ENCODE results near the gene SAT1.
"Not testable (repeated sequence)": the region's sequence is repeated elsewhere in the genome, so short reads cannot be mapped to it uniquely, and the experiment has no call there.

Gene SAT1

DNA sequence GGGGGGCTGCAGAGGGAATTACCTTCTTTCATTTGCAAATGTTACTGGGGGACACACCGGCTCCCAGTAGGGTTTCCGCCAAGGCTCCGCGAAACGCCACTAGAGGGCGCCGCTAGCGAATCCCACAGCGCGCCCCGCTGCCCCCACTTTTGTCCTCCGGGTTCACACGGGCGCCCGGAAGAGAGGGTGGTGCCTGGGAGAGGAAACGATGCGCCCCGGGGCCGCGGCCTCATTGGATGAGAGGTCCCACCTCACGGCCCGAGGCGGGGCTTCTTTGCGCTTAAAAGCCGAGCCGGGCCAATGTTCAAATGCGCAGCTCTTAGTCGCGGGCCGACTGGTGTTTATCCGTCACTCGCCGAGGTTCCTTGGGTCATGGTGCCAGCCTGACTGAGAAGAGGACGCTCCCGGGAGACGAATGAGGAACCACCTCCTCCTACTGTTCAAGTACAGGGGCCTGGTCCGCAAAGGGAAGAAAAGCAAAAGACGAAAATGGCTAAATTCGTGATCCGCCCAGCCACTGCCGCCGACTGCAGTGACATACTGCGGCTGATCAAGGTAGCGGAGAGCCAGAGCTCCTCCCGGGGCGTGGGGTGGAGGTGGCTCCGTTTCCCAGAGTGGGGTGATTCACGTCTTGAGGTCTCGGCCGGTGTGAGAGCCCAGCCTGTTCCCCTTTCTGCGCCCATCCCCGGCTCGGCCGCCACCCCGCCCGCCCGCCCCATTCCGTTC lies at the start of gene SAT1:
Gene SAT1, plus strand, starts transcription at position 311 of the 726 bp plus-strand sequence. Its CDS starts 179 bp downstream, at position 490.
- peak; percentile 96 for DNase-seq

DNA sequence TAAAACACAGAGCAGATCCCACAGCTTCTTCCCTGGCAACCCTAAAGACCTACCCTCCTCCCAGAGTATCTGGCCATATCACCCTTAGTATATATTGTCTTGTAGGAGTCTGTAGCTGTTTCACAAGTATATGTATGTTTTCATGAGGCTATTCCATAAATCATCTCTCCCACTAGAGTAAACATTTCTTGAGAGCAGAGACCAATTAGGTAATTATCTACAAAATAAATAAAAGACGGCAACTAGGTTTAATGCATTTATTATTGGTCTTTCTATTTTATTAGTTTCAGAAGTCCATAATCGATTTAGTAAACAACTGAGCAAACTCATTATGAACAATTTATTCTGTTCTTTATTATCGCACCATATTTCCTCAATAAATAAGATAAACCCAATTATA lies 46.9 kb upstream of the SAT1 start:
- DNase-seq = no peak

DNA sequence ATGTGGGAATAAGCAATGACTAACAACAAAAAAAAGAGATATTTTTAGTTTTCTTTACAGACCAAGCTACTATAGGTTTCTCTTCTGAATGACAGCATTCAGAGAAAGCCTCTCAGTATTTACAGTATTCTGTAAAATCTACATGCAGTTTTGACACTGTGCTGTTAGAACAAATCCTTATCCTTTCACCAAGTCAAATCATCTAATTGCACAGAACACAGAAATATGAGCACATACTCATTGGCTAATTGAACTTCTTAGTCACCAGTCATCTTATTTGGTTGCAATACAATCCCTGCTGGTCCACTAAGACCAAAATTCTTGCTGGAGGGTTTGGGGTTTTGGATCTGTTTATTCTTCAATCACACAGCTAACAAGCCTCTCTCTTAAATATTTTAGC lies 45.6 kb upstream of the SAT1 start:
- no peak for DNase-seq

DNA sequence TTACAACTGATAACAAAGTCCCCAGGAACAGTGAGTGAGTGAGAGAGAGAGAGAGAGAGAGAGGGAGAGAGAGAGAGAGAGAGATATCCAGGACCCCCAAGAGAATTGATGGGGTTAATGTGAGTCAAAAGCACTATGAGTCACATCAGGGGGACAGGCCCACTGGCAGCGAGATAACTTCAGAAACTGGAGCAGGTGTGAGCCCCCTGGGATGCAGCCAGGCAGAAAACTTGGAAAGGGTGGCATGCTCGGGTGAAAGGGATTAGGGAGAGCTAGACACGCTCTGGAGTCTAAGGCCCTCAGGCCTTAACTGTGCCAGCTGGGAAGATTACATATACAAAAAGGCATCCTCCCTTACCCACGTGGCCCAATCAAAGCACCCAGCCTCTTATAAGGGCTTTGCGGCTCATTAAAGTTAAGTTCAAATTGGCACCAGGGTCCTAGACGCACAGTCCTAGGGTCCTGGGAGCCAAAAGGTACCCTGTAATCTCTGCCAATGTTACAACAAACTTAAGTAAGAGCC lies 40.7 kb upstream of the SAT1 start:
- DNase-seq = peak; percentile 11

DNA sequence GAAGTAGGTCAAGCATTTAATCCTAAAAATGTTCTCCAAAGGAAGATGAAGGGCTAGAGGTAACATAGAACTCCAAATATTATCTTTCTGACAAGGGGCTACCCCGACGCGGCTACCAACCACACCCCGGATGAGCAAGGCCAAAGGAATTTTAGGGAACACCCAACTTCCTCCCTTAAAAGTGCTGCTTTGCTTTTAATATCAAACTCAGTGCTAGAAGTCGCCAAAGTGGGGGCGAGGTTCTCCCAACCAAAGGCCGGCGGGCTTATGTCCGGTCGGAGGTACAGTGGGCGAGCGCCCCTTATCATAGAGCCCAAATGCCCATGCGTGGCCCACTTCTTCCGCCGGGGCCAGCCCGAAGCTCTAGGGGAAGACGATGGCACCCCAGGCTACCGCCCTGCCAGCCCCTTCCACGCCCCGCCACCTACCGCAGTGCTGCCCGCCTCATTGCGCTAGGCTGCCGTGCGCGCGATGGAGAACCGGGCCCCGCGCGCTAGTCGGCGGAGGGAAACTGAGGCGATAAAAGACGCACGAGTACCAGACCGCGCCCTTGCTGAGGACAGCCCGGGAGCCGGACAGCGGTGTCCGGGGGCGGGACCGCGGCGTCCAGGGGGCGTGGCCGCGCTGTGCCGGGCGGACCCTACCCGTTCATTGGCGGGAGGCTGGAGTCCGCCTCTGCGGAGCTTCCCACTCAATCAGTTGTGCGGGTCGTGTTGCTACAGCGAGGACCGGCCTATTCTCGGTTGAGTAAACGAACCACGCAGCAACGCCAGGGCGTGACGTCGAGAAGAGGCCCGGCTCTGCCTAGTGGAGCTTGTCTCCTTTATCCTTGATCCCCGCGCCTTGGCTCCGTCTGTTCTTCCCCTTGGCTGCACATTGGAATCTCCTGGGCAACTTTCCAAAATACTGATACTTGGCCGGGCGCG lies 40.0 kb upstream of the SAT1 start, which contains the start of gene ACOT9:
Gene ACOT9, minus strand, starts transcription at position 580 of the 926 bp plus-strand sequence. Its CDS starts 132 bp downstream, at position 448.
- peak; percentile 79 for DNase-seq

DNA sequence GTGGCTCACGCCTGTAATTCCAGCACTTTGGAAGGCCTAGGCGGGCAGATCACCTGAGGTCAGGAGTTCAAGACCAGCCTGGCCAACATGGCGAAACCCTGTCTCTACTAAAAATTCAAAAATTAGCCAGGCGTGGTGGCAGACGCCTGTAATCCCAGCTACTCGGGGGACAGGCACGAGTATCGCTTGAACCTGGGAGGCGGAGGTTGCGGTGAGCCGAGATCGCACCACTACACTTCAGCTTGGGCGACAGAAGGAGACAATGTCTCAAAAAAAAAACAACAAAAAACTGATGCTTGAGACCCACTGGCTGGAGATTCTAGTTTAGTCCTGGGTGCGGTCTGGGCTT lies 39.4 kb upstream of the SAT1 start:
- DNase-seq = not testable (repeated sequence)

DNA sequence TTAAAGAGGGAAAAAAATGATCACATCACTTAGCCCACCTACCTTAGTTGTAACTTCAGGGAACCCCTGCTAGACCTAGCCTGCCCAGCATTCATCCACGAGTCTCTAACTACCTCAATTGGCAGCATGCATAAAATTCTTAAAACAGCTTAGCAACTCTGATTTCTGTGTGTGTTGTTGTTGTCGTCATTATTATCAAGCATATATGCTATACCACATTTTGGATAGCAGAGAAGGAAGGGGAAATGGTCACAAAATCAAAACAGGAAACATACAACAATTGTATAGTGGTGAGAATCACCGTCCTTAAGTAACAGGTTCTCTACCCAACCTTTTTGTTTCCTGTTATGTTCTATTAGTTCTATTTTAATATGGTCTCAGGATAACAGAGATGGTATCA lies 37.2 kb upstream of the SAT1 start:
- DNase-seq = no peak

DNA sequence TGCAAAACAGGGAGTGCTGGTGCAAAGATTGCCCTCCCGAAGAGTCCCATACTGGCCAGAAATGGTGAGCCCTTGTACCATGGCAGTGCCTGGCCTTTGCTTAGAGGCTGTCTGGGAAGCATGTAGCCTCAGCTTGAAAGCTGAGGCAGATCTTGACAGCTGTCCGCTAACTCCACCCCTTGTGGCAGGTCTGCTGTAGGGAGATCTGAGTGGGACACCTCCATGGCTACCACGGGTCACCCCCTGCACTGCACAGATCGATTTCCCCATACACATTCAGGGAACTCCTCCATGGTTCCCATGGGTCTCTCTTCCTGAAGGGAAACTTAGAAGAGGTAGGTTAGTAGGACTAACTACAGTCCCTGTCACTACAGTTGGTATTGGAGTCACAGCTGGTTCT lies 33.8 kb upstream of the SAT1 start:
- no peak for DNase-seq

DNA sequence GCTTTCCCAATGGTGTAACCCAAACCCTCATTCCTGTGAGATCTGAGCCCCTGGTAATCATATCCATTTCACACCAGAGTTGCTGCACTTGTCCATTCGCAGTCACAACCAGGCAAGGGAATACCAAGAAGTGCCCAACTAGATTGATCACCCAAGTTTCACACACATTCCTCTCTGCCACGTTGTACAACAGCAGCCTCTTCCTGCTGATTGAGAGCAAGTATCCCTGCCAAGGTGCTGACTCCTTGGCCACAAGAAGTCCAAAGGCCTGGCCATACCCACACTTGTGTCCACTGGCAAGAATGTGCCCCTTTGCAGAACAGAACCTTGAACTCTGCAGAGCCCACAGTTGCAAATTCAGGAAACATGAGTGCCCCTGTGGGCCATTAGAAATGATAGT lies 33.4 kb upstream of the SAT1 start:
- no peak for DNase-seq

DNA sequence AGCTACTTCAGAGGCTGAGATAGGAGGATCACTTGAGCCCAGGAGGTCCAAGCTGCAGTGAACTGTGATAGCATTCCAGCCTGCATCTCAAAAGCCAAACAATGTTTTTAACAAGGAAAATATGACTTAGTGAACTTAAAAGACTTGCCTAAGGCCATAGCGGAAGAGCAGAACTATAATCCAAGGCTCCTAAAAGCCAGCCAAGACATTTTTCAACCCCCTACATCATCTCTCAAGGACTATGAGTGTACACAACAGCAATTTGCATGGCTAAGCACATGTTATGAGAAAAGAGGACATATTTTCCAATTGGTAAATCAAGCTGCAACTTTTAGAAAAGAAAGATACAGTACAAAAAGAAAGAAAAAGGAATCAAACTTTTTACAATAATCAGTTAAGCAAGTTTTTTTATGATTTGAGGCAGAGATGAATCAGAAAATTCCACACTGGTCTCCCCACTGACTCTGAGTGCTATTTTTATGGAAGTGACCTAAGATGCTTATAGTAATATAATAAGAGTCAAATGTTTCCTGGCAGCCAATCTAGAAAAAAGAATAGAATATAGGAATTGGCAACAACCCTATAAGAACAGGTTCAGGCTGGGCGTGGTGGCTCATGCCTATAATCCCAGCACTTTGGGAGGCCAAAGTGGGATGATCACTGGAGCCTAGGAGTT lies 30.1 kb upstream of the SAT1 start:
- no peak for DNase-seq

DNA sequence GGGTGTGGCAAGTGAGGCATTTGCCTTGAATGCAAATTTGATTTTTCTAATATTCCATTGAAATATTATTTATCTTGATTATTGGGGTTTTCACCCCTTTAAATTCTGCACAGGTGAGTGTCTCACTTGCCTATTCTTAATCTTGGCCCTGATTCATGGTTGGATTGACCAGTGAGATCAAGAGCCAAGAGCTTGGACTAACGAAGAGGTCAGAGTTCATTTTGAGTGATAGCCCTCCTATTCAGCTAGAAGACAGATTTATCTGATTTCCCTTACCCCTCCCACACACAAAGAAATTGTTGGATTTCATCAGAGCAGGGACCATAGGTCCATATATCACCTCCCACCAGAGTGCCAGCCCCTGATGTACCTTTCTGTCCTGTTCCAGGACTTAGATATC lies 28.3 kb upstream of the SAT1 start:
- no peak for DNase-seq

DNA sequence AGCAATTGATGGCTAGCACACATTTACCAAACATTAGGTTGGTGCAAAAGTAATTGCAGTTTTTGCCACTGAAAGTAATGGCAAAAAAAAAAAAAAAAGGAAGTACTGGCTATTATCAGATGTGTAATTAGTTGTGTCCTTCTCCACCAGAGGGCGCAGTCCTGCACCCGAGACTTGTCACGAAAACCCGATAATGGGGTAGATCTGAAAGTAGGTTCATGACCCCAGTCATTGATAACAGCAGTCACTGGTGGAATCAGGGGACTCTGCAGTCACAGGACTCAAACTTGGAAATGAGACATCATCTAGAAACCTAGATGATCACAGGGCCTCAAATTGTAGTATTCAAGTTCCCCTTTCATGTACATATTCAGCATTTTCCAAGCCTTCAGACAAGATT lies 26.8 kb upstream of the SAT1 start:
- DNase-seq = peak; percentile 67

DNA sequence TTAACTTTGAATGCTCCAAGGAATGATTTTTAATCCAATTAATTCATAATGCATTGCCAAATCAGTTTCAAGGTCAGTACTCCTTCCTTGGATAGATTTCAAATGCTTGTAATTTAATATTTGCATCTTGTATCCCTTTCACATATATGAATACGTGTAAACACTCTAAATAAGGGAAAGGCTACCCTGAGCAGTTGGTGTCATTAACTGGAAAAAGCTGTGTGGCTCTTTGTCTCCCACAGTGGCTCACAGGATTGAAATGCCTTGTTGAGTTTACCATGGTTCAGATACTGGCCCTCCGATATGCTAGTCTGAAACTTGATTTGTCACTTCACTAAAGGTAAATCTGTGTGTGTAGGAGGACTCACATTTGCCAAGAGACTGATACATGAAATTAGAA lies 23.2 kb upstream of the SAT1 start:
- DNase-seq = no peak

DNA sequence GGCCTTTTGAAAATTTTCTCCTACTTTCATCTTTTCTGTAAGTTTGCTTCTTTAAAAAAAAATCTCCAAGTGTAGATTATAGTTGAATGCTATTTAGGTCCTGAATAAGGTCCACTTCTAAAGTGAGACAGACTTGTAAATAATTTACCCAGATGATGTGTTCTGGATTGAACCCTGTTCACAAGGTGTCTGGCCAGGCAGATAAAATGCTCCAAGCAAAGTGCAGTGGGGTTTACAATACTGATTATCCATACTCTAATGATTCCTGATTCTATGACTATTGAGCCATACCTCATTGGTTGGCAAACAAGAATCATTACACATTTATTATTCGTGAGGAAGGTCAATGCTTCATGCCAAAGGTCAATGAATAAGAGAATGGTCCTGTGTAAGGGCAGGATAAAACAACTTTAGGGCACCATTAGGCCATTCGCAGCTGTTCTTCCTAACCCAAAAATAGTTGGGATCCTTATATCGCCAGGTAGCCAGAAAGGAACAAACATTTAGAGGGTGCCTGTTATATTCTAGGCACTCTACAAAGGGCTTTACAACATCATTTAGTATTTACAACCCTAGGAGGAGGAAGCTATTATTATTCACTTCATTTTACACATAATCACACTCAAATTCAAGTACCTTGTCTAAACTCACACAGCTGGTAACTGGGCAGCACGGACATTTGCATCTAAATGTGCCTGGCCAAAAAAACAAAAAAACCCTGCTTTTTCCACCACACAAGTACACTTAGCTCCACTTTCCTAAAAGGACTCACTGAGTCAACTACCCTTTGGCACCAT lies 18.6 kb upstream of the SAT1 start:
- DNase-seq = no peak

DNA sequence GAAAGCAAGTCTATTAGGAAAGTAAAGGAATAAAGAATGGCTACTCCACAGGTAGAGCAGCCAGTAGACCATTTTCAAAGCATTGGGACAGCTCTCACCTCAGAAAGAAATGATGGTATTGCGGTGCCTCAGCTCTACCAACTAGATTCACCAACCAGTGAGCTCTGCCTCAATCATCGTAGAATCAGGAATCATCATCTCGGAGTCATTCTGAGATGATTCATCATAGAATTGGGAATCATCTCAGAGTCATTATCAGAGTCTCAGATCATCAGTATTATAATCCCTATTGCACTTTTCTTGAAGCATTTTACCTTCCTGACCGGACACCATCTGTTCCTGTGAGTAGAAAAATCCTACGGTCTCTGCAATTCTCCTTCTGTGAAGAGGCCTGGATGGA lies 17.5 kb upstream of the SAT1 start:
- no peak for DNase-seq

DNA sequence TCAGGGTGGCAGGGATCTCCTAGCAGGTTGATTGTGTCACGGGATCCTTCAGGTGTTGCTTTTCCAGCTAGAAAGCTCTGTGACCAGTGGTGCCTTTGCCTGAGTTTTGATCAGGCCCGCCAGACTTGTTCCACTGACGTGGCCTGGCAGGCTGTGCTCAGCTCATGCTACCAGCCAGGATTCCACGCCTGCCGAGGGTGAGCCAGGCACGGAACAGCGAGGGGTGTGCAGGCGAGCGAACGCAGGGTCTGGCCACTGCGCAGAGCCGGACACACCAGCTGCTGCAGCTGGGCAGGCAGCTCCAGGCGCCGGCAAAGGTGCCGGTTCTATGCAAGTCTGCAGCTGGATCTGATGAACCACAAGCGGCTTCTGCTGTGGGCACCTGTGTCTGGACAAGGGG lies 17.1 kb upstream of the SAT1 start:
- no peak for DNase-seq

DNA sequence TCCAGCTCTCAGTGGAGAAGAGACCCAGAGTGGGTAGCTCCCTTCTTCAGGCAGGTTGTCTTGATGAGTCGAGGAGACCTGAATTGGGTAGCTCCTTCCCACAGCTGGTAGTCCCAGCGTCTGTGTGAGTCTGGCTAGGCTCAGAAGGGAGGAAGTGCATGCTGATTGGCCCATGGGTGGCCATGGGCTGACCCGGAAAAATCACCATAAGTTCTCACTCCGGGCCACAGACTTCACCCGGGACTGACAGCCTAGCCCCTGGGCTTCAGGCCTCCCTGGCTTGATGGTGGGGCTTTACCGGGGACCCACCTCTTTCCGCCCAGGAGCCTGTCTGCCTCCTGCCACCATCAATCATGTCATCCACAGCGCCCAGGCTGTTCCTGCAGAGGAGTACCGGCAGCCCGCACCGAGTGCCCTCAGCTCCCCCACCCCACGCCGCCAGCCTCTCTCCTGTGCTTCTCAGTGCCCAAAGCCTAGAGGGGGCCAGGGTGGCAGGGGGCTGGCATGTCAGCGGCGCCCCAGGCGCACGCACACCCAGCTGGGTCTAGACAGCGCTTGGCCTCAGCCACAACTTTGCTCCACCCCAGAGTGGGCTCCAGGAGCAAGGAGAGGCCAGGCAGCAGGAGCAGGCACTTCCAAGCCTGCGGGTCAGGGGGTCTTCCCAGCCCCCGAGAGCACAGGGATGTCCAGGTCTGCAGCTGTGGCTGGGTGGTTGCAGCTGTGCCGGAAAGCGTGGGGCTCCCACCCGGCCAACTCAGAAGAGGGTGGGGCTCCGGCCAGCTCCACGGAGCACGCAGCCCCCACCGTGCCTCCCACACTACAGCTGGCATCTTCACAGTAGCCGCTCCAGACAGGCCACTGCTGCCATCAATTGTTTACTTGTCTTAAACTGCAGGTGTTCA lies 16.1 kb upstream of the SAT1 start:
- no peak for DNase-seq

DNA sequence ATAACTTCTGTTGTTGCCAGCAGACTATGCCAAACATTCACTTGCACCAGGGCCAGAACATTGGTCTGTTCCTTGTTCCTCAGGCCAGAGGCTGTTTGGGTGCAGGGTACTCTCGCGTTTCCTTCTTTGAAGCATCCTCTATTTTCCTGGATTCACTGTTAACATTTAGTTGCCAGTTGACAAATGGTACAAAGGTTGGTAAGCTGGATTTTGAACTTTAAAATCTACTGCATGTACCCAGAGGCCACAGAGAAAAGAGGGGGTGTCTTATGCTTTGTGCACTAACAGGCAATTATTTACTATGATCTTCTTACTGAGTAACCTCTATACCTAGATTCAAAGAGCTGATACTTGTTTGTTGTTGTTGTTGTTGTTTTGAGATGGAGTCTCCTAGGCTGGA lies 12.8 kb upstream of the SAT1 start:
- no peak for DNase-seq

DNA sequence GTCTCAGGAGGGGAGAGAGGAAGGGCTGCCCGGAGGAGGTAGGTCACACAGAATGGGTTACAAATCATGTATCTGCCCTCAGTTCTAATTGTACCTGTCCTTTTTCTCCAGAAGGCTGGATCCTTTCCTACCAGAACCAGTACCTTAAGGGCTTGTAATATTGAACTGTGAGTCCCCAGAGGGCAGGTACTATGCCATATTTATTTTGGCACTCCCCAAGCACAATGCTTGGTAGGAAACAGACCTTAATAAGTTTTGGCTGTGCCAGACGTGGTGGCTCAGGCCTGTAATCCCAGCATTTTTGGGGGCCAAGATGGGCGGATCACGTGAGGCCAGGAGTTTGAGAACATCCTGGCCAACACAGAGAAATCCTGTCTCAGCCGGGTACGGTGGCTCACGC lies 11.9 kb upstream of the SAT1 start:
- not testable (repeated sequence) for DNase-seq

DNA sequence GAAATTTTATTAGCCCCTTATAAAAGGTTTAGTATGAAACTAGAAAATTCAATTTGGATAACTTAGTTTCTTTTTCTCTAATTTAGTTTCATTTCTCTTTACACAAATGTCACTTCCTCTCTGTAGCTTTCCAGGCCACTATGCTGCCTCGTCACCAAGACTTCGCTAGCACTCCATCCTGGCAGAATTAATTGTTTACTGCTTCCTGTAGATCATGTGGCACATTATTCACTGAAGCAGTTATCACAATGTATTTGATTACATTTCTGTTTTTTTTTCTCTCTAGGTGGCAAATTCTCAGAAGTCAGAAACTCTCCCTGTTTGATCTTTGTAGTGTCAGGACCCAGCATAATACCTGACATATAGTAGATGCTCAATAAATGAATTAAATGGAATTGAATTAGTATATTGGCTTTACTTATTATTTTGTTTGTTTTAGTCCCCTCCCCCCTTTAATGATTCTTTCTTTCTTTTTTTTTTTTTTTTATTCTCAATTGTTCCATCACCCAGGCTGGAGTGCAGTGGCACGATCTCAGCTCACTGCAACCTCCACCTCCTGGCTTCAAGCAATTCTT lies 9.3 kb upstream of the SAT1 start:
- DNase-seq = peak; percentile 32

DNA sequence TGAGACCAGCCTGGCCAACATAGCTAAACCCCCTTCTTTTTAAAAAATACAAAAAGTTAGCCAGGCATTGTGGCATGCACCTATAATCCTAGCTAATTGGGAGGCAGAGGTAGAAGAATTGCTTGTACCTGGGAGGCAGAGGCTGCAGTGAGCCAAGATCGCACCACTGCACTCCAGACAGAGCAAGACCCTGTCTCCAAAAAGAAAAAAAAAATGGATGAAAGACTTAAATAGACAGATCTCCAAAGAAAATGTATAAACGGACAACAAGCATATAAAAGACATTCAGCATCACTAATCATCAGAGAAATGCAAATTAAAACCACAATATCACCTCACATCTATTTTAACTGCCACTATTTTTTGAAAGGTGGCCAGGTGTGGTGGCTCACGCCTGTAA lies 6.6 kb upstream of the SAT1 start:
- no peak for DNase-seq

Measured in activated CD4-positive, alpha-beta T cell treated with anti-CD3 and anti-CD28 coated beads for 48 hours (primary cell).